Measurements from ENCODE around the gene DGKB.

The DGKB gene

GRCh38 chr7:14767716-14768425 is 134.7 kb downstream of the DGKB start:
- DNase-seq (ENCODE audit: low read depth), result no peak
- TF ChIP-seq CTCF (conservative IDR thresholded peaks at IDR 0.05; ENCODE audit: low read depth, low read length), result no peak
- H3K4me3 ChIP-seq (ENCODE audit: low read depth, low read length), result no peak overlapping the region

- no peak for DNase-seq (ENCODE audit: low read depth)
- no peak for TF ChIP-seq CTCF (conservative IDR thresholded peaks at IDR 0.05; ENCODE audit: low read depth, low read length)
- no peak overlapping the region for H3K4me3 ChIP-seq (ENCODE audit: low read depth, low read length)
These were observed 135.8 kb downstream of the DGKB start for GRCh38 chr7:14766747-14767146.

- TF ChIP-seq CTCF (conservative IDR thresholded peaks at IDR 0.05; ENCODE audit: low read depth, low read length), result no peak
- no peak for DNase-seq (ENCODE audit: low read depth)
These were observed 136.8 kb downstream of the DGKB start for GRCh38 chr7:14765731-14766130.

GRCh38 chr7:14762561-14762960 is 140.0 kb downstream of the DGKB start:
- DNase-seq (ENCODE audit: low read depth), result no peak
- TF ChIP-seq CTCF (conservative IDR thresholded peaks at IDR 0.05; ENCODE audit: low read depth, low read length), result no peak
- no peak overlapping the region for H3K4me3 ChIP-seq (ENCODE audit: low read depth, low read length)

More at GRCh38 chr7:14765731-14766130, 136.8 kb downstream of the DGKB start:
- H3K4me3 ChIP-seq (ENCODE audit: low read depth, low read length), result no peak overlapping the region

GRCh38 chr7:14761510-14762296 is 140.8 kb downstream of the DGKB start:
- peak; percentile 92 for DNase-seq (ENCODE audit: low read depth)
- no peak for TF ChIP-seq CTCF (conservative IDR thresholded peaks at IDR 0.05; ENCODE audit: low read depth, low read length)
- no peak overlapping the region for H3K4me3 ChIP-seq (ENCODE audit: low read depth, low read length)

- H3K4me3 ChIP-seq (ENCODE audit: low read depth, low read length), result no peak overlapping the region
- no peak for TF ChIP-seq CTCF (conservative IDR thresholded peaks at IDR 0.05; ENCODE audit: low read depth, low read length)
- peak; percentile 18 for DNase-seq (ENCODE audit: low read depth)
These were observed 141.6 kb downstream of the DGKB start for GRCh38 chr7:14760730-14761478.
